Left forelimb (tissue), 1 donor: Measurements from ENCODE around the gene AMPH.
"Not testable (repeated sequence)": the region's sequence is repeated elsewhere in the genome, so short reads cannot be mapped to it uniquely, and the experiment has no call there.

Experiments
- DNase-seq: peaks from one replicate; pipeline ENCODE4 v3.0.0-alpha.2; 2018; ENCODE audit warnings: low spot score

Gene AMPH

GRCh38 chr7:38628630-38629385, 2.4 kb downstream of the AMPH start:
- no peak for DNase-seq

DNA sequence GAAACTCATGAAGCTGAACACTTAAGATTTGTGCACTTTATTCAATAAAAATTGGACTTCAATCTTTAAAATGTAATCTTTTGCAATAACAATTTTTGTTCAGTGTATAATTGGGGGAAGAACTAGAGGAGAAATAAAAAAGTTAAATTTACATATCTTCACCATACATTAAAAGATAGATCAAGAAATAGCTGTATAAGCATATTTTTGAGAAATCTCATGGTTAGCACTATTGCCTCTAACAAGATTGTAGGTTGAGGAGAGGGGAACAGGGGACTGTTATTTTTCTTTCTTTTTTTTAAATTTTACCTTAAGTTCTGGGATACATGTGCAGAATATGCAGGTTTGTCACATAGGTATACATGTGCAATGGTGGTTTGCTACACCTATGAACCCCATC, 5.3 kb downstream of the AMPH start:
- DNase-seq: no peak

DNA sequence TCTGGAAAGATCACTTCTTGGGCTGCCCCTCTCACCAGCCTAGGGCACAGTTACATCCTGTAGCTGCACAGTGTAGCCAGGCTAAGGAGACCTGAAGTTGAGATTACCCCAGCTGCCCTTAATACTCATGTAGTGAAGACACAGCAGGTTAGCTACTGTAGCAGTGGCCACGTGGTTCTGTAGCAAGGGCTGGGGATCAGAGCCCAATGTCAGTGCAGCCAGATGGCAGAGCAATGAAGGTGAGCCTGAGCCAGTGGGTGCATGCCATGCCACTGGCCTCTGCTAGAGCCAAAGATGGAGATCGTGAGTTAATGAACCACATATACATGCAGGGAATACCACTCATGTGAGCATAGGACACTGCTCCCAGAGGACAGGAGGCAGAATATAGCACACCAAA, 15.5 kb downstream of the AMPH start:
- no peak for DNase-seq

DNA sequence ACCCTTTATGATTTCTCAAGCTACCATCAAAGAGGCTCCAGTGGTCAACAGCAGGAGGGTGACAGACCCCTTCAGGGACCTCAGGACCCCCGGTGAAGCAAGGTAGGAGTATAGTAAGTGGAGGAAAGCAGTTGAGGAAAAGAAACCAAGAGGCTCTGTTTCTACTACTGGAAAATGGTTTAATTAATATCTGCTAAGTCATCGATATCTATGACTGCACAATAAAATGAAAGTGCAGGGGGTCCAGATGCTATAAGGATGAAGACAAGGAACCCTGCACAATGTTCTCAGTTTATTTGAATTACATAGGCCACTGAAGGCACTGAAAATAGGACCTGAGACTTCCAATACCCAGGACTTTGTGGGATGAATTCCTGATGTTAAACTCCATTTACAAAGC, 23.7 kb downstream of the AMPH start:
- no peak for DNase-seq

- no peak for DNase-seq
Observed at GRCh38 chr7:38600741-38601140, 30.4 kb downstream of the AMPH start.

- DNase-seq: no peak
Observed at GRCh38 chr7:38594949-38595348, 36.2 kb downstream of the AMPH start.

DNA sequence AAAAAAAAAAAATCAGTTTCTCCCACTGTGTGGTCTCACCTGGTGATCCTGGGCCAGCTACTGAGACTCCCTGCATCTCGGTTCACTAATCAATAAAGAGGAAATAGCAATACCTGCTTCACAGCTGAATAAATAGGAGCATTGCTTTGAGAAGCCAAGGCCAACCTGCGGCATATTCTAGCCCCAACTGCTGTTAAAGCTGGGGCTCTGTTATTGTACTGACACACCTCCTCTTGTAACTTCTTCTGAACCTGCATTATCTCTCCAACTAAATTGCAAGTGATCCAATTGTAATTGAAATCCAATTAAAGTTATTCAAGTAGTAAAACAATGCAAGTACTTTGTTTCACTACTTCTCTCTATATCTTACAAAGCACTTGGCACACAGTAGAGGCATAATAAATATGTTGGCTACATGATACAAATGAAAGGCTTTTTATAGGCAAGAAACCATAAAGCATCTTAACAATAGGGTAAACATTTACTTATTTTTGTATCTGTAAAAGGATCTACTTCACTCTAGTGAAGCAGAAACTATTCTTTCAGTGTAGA, 38.4 kb downstream of the AMPH start:
- no peak for DNase-seq

GRCh38 chr7:38585572-38586354, 45.4 kb downstream of the AMPH start:
- no peak for DNase-seq

GRCh38 chr7:38584443-38585210, 46.5 kb downstream of the AMPH start:
- no peak for DNase-seq

DNA sequence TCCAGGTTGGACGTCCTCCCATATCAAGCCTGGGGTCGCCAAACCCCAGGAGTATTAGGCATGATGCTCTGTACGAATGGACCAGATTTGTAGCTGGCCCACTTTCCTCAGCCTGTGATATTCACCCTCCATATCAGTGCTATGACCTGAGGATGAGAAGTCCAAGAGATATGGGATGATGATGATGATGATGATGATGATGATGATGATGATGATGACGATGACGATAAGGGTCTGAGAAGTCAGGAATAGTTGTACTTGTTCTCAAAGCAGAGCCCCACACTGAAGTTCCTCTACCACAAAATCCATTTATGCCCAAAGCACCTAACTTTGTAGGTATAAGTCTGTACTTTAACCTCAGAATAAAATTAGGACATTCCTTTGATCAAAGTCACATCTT, 50.7 kb downstream of the AMPH start:
- no peak for DNase-seq

GRCh38 chr7:38574086-38574485, 57.1 kb downstream of the AMPH start:
- no peak for DNase-seq

GRCh38 chr7:38571620-38572019, 59.6 kb downstream of the AMPH start:
- not testable (repeated sequence) for DNase-seq

GRCh38 chr7:38568497-38568896, 62.7 kb downstream of the AMPH start:
- no peak for DNase-seq

GRCh38 chr7:38565289-38565688, 65.9 kb downstream of the AMPH start:
- DNase-seq: no peak

- DNase-seq: no peak
Observed at GRCh38 chr7:38563741-38564140, 67.4 kb downstream of the AMPH start.

- DNase-seq: no peak
Observed at GRCh38 chr7:38561166-38561565, 70.0 kb downstream of the AMPH start.

GRCh38 chr7:38558761-38559345, 72.3 kb downstream of the AMPH start:
- no peak for DNase-seq

GRCh38 chr7:38554586-38554985, 76.6 kb downstream of the AMPH start:
- DNase-seq: no peak

DNA sequence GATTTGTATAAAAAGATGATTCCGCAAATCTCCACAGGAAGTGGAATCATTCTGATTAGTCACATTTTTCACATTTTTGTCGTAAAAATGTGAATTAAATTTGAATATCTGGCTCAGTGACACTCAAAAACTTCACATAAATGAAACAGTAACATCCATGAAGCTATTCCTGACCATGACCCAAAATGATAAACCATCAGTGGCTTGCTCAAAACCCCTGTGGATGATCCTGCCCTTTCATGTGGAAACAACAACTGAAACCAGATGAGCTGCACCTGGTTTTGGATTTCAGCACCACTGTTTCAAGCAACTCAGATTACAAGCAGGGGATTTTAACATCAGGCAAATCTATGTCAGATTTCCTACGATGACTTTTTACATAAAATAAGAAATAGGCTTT, 80.3 kb downstream of the AMPH start:
- DNase-seq: no peak

DNA sequence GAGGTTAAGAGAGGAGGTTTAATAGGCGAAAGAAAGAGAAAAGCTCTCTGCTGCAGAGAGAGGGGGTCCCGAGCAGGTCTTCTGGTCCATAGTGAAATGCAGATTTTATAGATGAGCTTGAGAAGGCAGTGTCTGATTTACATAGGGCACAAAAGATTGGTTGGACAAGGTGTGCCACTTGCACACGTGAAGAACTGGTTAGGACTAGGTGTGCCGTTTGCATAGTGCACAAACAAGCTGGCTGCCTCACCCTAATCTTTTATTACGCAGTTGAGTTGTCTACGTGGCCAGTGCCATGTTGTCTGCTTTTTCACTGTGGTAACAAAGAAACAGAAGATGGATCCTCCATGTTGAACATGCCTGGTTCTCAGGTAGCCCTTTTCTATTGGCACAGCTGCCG, 82.6 kb downstream of the AMPH start:
- DNase-seq: no peak

DNA sequence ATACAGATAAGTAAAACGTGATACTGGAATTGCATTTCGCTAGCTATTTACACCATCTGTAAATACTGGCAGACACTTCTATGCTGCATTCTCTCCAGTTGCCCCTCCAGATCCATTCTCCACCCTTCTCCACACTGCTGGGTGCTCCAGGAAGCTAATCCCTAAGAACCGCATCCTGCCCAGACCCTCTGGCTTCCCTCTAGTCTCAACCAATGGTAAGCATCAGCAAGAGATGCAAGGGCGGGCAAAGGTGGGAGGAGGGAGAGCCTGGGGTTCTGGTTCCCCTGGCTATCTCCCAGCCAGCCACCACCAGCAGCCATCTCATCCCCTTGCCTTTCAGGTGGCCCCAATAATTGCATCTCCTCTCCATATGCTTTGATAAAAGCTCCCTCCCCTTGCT, 84.4 kb downstream of the AMPH start:
- DNase-seq: no peak

- no peak for DNase-seq
Observed at GRCh38 chr7:38545977-38546376, 85.2 kb downstream of the AMPH start.
